Measurements from ENCODE around the gene PLCB3.
"Not testable (repeated sequence)": the region's sequence is repeated elsewhere in the genome, so short reads cannot be mapped to it uniquely, and the experiment has no call there.

The PLCB3 gene

DNA sequence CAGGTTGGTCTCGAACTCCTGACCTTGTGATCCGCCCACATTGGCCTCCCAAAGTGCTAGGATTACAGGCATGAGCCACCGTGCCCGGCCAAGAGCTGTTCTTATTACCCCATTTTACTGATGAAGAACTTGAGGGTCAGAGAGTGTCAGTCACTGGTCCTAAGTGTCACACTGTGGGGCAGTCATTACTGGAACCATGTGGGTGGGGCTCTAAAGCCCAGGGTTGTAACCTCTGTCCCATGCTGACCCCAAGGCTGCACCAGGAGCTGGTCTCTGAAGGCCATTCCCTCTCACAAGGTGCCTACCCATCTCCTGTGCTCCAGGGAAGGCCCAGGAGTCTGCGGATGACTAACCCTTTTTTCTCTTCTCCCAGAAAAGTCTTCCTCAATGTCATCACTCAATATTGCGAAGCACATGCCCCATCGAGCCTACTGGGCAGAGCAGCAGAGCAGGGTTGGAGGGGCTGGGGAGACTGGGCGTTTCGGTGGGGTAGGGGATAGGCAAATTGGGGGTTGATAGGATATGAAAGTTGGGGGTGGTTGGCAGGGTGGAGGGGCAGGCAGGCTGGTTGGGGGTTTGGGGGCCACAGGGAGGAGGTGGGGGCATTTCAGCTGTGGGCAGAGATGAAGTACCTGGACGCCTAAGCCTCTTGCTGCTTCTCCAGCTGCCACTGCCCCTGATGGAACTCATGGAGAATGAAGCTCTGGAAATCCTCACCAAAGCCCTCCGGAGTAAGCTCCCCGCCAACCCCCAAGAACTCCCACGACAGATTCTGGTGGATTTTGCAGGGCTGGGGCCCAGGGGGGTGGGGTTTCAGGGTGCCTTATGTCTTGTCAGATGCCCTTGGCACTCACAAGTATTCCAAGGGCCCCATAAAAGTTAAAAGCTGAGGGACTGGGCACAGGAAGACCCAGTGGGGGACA, 52.0 kb downstream of the PLCB3 start:
- no peak for DNase-seq (ENCODE audit: low read depth in 3 of 3)

- DNase-seq (ENCODE audit: low read depth in 3 of 3): no peak
Observed at GRCh38 chr11:64304032-64304315, 52.6 kb downstream of the PLCB3 start.

DNA sequence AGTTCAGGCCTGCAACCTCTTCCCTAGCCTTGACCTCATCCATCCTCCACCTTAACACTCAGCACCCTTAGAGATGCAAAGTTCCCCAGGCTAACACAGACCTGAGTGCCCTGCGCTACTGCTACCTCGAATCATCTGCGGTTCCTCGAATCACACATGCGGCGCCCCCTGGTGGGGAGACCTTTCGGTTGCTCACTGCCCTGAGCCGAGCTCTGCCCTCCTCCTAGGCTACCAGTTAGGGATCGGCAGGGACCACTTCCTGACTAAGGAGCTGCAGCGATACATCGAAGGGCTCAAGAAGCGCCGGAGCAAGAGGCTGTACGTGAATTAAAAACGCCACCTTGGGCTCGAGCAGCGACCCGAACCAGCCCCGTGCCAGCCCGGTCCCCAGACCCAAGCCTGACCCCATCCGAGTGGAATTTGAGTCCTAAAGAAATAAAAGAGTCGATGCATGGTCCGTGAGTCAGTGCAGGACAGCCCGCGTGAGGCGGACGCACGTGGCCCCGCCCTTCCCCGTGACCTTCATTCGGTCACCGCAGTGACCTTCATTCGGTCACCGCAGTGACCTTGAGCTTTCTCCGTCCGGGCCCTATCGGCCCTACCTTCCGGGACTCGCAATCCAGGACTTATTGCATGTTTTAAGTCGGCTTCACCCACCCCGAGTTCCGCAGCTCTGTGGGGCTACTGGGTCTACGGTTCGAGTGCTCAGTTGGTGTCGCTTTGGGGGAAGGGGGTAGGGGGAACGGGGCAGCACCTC, 53.2 kb downstream of the PLCB3 start:
- DNase-seq (ENCODE audit: low read depth in 3 of 3): peak; percentile 89 to 97 (median 90)

GRCh38 chr11:64305075-64305690, 53.9 kb downstream of the PLCB3 start, which contains the start of gene ESRRA:
Gene ESRRA, plus strand, starts transcription at chr11:64305524. Its CDS starts 1,656 bp downstream, at chr11:64307180.
- DNase-seq (ENCODE audit: low read depth in 3 of 3): peak; percentile 97 to 100 (median 100)

DNA sequence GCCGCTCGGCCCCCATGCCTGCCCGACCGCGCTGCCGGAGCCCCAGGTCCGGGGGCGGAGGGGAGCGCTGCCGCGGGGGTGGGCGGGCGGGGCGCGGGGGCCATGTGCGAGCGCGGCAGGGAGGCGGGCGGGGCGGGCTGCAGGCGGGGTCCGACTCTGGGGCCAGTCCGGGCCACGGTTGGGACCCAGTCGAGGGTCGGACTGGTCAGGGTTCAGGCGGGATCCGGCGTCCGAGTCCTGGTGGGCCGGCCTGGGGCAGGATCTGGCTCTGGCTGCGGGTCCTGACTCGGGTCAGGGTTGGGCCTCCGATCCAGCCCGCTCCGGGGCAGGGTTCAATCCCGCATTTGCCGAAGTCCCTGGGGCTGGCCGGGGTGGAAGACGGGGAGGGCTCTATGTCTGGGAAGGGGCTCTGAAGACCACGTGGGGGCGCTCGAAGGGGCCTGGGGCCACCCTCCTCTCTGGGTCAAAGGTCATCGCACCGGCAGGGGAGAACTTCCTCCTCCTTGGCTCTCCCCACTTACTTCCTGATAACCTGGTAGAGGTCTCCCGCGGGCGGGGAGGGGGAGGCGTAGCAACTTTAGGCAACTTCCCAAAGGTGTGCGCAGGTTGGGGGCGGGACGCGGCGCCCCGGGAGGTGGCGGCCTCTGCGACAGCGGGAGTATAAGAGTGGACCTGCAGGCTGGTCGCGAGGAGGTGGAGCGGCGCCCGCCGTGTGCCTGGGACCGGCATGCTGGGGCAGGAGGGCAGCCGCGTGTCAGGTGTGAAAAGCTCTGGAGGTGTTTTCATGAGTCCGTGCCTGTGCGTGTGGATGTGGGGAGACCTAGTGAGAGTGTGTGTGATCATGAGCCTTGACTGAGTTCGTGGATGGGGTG, 54.6 kb downstream of the PLCB3 start:
- DNase-seq (ENCODE audit: low read depth in 3 of 3): peak; percentile 41 to 75 (median 41)

- no peak for DNase-seq (ENCODE audit: low read depth in 3 of 3)
Observed at GRCh38 chr11:64306563-64306875, 55.2 kb downstream of the PLCB3 start.

DNA sequence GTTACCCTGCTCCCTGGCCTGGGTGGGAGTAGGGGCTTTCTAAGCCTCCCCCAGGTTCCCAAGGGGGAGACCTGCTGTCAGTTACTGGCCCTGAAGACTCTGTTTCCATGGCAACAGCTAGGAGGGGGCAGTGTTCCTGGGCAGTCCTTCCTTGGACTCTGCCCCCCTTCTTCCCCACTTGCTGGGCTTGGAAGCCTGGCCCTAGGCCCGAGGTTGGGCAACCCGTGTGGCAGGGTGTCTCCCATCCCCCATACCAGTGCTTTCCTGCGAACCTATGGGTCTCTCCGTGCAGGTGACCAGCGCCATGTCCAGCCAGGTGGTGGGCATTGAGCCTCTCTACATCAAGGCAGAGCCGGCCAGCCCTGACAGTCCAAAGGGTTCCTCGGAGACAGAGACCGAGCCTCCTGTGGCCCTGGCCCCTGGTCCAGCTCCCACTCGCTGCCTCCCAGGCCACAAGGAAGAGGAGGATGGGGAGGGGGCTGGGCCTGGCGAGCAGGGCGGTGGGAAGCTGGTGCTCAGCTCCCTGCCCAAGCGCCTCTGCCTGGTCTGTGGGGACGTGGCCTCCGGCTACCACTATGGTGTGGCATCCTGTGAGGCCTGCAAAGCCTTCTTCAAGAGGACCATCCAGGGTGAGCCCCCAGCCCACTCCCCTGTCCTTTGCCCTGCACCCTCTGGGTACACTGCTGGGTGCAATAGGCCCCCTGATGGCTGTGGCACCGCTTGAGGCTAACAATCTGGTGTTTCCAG, 55.7 kb downstream of the PLCB3 start:
- DNase-seq (ENCODE audit: low read depth in 3 of 3): no peak

DNA sequence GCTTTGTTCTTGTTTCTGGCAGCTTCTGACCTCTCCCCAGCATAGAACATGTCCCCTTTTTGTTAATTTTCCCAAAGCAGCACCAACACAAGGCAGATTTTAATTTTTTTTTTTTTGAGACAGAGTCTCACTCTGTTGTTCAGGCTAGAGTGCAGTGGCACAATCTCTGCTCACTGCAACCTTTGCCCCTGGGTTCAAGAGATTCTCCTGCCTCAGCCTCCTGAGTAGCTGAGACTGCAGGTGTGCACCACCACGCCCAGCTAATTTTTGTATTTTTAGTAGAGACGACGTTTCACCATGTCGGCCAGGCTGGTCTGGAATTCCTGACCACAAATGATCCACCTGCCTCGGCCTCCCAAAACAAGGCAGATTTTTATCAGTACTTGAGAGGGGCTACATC, 56.5 kb downstream of the PLCB3 start:
- DNase-seq (ENCODE audit: low read depth in 3 of 3): not testable (repeated sequence)

DNA sequence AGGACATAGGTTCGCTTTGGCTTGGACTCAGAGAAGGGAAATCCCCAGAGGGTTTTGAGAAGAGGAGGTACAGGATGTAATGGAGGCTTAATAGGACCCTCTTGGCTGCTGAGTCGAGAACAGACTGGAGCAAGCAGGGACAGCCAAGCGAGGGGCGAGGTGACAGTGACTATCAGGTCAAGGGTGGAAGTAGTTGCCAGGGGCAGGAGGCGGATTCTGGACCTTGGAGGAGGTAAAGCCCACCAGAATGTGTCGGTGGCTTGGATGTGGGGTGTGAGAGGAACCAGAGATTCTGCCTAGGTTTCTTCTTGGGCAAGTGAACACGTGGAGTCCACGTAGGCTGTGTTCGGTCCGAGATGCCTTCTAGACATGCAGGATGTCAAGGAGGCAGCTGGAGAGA, 61.6 kb downstream of the PLCB3 start:
- DNase-seq (ENCODE audit: low read depth in 3 of 3): no peak

GRCh38 chr11:64313491-64314145, 62.3 kb downstream of the PLCB3 start:
- no peak for DNase-seq (ENCODE audit: low read depth in 3 of 3)

DNA sequence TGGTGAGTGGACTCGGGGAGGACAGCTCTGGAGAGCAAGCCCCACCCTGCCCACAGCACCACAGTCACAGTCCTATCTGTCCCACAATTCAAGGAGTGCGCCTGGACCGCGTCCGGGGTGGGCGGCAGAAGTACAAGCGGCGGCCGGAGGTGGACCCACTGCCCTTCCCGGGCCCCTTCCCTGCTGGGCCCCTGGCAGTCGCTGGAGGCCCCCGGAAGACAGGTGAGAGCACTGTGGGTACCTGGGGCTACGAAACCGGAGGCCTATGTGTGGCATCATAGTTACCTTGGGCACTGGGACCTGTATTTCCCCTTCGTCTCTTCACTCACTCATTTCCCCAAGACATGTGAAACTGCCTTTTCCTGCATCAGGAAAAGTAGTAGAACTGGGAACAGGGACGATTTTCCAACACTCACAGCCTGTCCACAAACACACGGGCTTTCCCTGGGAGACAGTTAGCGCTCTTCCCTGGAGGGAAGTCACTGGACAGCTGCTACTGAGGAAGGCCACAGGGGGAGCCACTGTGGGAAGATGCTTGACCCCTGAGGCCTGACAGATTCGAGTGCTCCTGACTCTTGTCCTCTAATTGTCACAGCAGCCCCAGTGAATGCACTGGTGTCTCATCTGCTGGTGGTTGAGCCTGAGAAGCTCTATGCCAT, 62.9 kb downstream of the PLCB3 start:
- no peak for DNase-seq (ENCODE audit: low read depth in 3 of 3)

DNA sequence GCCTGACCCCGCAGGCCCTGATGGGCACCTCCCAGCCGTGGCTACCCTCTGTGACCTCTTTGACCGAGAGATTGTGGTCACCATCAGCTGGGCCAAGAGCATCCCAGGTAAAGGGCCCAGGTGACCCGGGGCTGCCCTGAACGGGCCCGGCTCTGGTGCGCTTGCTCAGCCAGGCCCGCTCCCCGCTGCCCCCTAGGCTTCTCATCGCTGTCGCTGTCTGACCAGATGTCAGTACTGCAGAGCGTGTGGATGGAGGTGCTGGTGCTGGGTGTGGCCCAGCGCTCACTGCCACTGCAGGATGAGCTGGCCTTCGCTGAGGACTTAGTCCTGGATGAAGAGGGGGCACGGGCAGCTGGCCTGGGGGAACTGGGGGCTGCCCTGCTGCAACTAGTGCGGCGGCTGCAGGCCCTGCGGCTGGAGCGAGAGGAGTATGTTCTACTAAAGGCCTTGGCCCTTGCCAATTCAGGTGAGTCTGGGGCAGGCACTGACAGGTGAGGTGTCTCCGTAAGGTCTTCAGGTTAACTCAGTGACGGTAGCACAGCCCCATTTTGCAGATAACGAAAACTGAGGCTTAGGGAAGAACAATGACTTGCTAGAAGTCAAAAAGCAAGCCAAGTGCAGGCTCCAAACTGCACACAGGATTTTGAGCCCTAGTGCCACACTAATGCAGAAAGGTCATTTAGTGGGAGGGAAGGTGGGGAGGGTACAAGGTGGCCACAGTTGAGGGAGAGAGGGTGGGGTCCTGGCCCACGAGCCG, 63.7 kb downstream of the PLCB3 start:
- DNase-seq (ENCODE audit: low read depth in 3 of 3): no peak

DNA sequence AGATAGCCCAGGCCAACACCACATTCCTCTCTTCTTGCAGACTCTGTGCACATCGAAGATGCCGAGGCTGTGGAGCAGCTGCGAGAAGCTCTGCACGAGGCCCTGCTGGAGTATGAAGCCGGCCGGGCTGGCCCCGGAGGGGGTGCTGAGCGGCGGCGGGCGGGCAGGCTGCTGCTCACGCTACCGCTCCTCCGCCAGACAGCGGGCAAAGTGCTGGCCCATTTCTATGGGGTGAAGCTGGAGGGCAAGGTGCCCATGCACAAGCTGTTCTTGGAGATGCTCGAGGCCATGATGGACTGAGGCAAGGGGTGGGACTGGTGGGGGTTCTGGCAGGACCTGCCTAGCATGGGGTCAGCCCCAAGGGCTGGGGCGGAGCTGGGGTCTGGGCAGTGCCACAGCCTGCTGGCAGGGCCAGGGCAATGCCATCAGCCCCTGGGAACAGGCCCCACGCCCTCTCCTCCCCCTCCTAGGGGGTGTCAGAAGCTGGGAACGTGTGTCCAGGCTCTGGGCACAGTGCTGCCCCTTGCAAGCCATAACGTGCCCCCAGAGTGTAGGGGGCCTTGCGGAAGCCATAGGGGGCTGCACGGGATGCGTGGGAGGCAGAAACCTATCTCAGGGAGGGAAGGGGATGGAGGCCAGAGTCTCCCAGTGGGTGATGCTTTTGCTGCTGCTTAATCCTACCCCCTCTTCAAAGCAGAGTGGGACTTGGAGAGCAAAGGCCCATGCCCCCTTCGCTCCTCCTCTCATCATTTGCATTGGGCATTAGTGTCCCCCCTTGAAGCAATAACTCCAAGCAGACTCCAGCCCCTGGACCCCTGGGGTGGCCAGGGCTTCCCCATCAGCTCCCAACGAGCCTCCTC, 64.6 kb downstream of the PLCB3 start:
- DNase-seq (ENCODE audit: low read depth in 3 of 3): not testable (repeated sequence)

GRCh38 chr11:64316672-64317324, 65.5 kb downstream of the PLCB3 start:
- no peak for DNase-seq (ENCODE audit: low read depth in 3 of 3)

DNA sequence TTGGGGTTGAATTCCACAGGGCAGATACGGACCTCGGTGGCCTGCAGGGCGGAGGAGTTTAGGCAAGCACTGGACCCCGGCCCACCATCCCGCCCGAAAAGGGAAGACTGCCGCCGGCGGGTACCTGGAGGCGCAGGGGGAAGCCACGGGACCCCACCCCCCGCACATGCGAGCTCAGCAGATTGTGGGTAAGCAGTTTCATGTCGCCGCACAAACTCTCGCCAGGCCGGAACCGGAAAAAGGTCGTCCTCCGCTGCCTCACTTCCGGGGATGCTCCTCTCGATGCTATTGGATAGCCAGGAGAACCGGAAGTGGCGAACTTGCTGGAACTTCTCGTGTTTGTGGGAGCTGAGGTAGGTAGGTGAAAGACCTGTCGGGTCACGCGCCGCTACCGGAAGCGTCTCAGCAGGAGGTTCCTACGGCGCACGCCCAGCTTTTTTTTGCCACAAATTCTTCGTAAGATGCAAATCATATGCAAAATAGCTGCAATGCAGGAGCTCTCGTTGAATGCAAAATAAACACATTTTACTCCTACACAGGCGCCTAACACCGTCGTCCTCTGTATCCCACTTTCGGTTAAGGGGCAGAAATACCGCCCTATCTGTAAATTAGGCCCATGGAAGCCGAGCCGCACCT, 66.1 kb downstream of the PLCB3 start, which contains the start of gene TRMT112:
TRMT112 (minus strand) TSS at position 235 of the 636 bp plus-strand sequence; CDS start at position 202, 33 bp downstream.
- peak; percentile 93 to 97 (median 96) for DNase-seq (ENCODE audit: low read depth in 3 of 3)

DNA sequence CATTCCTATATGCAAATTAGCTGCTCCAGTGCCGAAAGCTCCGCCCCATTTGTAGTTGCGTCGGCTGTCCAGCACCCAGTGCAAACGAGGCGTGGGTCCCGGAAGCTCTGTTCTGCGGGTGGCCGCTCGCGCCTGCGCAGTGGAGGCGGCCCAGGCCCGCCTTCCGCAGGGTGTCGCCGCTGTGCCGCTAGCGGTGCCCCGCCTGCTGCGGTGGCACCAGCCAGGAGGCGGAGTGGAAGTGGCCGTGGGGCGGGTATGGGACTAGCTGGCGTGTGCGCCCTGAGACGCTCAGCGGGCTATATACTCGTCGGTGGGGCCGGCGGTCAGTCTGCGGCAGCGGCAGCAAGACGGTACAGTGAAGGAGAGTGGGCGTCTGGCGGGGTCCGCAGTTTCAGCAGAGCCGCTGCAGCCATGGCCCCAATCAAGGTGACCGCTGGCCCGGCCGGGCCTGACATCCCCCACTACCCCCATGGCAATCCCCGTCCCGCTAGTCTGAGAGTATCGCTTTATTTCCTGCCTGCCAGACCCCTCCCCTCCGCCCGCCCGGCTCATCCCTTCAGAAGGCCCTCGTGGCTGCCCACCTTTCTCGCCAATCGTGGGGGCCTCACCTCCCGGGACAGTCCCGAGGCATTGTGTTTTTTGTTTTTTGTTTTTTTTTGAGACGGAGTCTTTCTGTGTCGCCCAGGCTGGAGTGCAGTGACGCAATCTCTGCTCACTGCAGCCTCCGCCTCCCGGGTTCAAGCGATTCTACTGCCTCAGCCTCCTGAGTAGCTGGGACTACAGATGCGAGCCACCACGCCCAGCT, 66.8 kb downstream of the PLCB3 start, which contains the start of gene PRDX5:
PRDX5 (plus strand) TSS at position 161 of the 805 bp plus-strand sequence; CDS start at position 256, 95 bp downstream.
- peak; percentile 80 to 94 (median 88) for DNase-seq (ENCODE audit: low read depth in 3 of 3)
